CD1c-positive myeloid dendritic cell (primary cell): ENCODE measurements around the gene KLHL26.

Experiments
- DNase-seq: peaks from one replicate; pipeline ENCODE4 v3.0.0-alpha.2; 2016; ENCODE audit errors: extremely low spot score

The KLHL26 gene

GRCh38 chr19:18683109-18683957 is 46.5 kb downstream of the KLHL26 start, which contains the start of gene CRTC1:
CRTC1 (plus strand) TSS chr19:18683680; CDS start chr19:18683703, 23 bp downstream.
- peak; percentile 92 for DNase-seq

- DNase-seq: no peak
Observed at GRCh38 chr19:18683958-18684641, 47.3 kb downstream of the KLHL26 start.

- DNase-seq: no peak
Observed at GRCh38 chr19:18684642-18684993, 47.8 kb downstream of the KLHL26 start.

GRCh38 chr19:18685597-18686190 is 48.9 kb downstream of the KLHL26 start:
- no peak for DNase-seq

- DNase-seq: no peak
Observed at GRCh38 chr19:18687740-18688465, 51.1 kb downstream of the KLHL26 start.

- no peak for DNase-seq
Observed at GRCh38 chr19:18696023-18696422, 59.2 kb downstream of the KLHL26 start.

GRCh38 chr19:18697680-18698079 is 60.9 kb downstream of the KLHL26 start:
- DNase-seq: no peak

- no peak for DNase-seq
Observed at GRCh38 chr19:18698321-18699167, 61.7 kb downstream of the KLHL26 start.

GRCh38 chr19:18699403-18700054 is 62.7 kb downstream of the KLHL26 start:
- no peak for DNase-seq

- peak; percentile 72 for DNase-seq
Observed at GRCh38 chr19:18700501-18701249, 63.8 kb downstream of the KLHL26 start.

GRCh38 chr19:18701250-18701608 is 64.4 kb downstream of the KLHL26 start:
- no peak for DNase-seq

GRCh38 chr19:18704054-18704453 is 67.2 kb downstream of the KLHL26 start:
- DNase-seq: no peak

GRCh38 chr19:18704971-18705370 is 68.1 kb downstream of the KLHL26 start:
- no peak for DNase-seq

GRCh38 chr19:18708452-18709231 is 71.8 kb downstream of the KLHL26 start:
- no peak for DNase-seq

- DNase-seq: no peak
Observed at GRCh38 chr19:18709546-18709945, 72.7 kb downstream of the KLHL26 start.

GRCh38 chr19:18710186-18710585 is 73.4 kb downstream of the KLHL26 start:
- DNase-seq: no peak

- no peak for DNase-seq
Observed at GRCh38 chr19:18710996-18711751, 74.3 kb downstream of the KLHL26 start.

GRCh38 chr19:18711893-18712292 is 75.1 kb downstream of the KLHL26 start:
- no peak for DNase-seq
